Peyer's patch (tissue), 4 donors: ENCODE measurements around the gene STAC.

ENCODE experiments used
- POLR2A ChIP-seq, 2 donors: fragments of 450-650 bp; IDR thresholded peaks; one replicate each; pipeline ENCODE4 v1.5.1; 2017; ENCODE audit warnings: antibody characterized with exemption in 2 of 2, mild to moderate bottlenecking in 2 of 2, moderate library complexity in 2 of 2
- TF ChIP-seq, protein P1 (sequence below), 6 experiments: fragments of 450-650 bp in 4 of 6; fragments of 200-600 bp in 2 of 6; sonication (generic) in 1 of 6; IDR thresholded peaks; one replicate each; pipeline ENCODE4 v1.5.1; 2017 to 2019; ENCODE audit warnings: antibody characterized with exemption in 6 of 6, mild to moderate bottlenecking in 3 of 6, moderate library complexity in 1 of 6

DNA sequence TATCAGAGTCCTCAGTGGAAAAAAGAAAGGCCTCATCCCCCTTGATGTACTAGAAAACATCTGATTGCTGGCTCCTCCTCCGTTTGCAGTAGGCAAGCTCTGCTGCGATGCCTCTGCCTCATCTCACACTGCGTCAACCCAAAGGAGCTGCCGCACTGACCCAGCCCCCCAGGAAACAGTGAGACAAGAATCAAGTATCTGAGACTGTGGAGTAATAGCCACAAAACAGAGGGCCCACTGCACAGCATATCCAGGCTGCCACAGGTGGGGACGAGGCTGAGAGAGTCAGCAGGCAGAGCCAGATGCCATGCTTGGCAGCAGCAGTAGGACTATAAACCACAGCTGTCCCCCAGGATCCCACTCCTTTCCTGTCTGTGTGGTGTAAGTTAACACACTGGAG, 165.9 kb downstream of the STAC start:
- TF ChIP-seq, protein P1, sequence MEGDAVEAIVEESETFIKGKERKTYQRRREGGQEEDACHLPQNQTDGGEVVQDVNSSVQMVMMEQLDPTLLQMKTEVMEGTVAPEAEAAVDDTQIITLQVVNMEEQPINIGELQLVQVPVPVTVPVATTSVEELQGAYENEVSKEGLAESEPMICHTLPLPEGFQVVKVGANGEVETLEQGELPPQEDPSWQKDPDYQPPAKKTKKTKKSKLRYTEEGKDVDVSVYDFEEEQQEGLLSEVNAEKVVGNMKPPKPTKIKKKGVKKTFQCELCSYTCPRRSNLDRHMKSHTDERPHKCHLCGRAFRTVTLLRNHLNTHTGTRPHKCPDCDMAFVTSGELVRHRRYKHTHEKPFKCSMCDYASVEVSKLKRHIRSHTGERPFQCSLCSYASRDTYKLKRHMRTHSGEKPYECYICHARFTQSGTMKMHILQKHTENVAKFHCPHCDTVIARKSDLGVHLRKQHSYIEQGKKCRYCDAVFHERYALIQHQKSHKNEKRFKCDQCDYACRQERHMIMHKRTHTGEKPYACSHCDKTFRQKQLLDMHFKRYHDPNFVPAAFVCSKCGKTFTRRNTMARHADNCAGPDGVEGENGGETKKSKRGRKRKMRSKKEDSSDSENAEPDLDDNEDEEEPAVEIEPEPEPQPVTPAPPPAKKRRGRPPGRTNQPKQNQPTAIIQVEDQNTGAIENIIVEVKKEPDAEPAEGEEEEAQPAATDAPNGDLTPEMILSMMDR (IDR thresholded peaks at IDR 0.05), result no peak
- TF ChIP-seq POLR2A (IDR thresholded peaks at IDR 0.05), result no peak
